OCI-LY7 (cell line): ENCODE data around the gene CD247. TPM values are rescaled to one million over a fixed set of nuclear protein-coding genes. Genes with fewer than 3 reads are reported as not detected.
A peak's percentile ranks its signal among the peaks of the same experiment; 100 is the strongest.

ENCODE experiments used
- BruUV-seq: library from RNA; stranded (reverse); fragments of 400-500 nt; replicated peaks from 2 replicates; lab custom pipeline; 2021; lab: Mats Ljungman, UMichigan
- CTCF ChIA-PET: fragments of 300-600 bp; sonication (Branson Sonifier 250); formaldehyde crosslinking; loops from one replicate; lab custom pipeline; 2022; ENCODE audit warnings: antibody characterized with exemption; ENCODE audit not compliant: unreplicated experiment; lab: Charles Lee
- POLR2A ChIA-PET: fragments of 300-600 bp; sonication (Branson Sonifier 250); formaldehyde crosslinking; loops from one replicate; lab custom pipeline; 2022; ENCODE audit warnings: antibody characterized with exemption; lab: Charles Lee
- DNase-seq: peaks from one replicate; pipeline ENCODE4 v3.0.0-alpha.2; 2015; ENCODE audit warnings: low spot score
- H2AFZ ChIP-seq: fragments of 200-600 bp; sonication (generic), shearing (Covaris generic); 2 replicates; pipeline ENCODE4 v1.6.1; 2014; ENCODE audit warnings: mild to moderate bottlenecking, antibody characterized with exemption, low read length, moderate library complexity
- H3K27ac ChIP-seq: fragments of 200-600 bp; sonication (generic); 2 replicates; pipeline ENCODE4 v1.5.1; 2014; ENCODE audit warnings: mixed run types, low read depth, mild to moderate bottlenecking, moderate library complexity, low read length, inconsistent platforms; ENCODE audit not compliant: poor library complexity, severe bottlenecking
- H3K36me3 ChIP-seq: fragments of 200-600 bp; sonication (generic); 2 replicates; pipeline ENCODE4 v1.6.1; 2014; ENCODE audit warnings: mild to moderate bottlenecking, antibody characterized with exemption, low read length, moderate library complexity, mixed read lengths; ENCODE audit not compliant: insufficient read depth
- H3K4me1 ChIP-seq: fragments of 200-600 bp; sonication (generic); 2 replicates; pipeline ENCODE4 v1.5.1; 2014; ENCODE audit warnings: mild to moderate bottlenecking, low read length; ENCODE audit not compliant: insufficient read depth, poor library complexity, severe bottlenecking
- H3K4me2 ChIP-seq: fragments of 200-600 bp; sonication (generic); 2 replicates; pipeline ENCODE4 v1.6.1; 2014; ENCODE audit warnings: mild to moderate bottlenecking, low read length
- H3K4me3 ChIP-seq: fragments of 200-600 bp; sonication (generic); 2 replicates; pipeline ENCODE4 v1.5.1; 2014; ENCODE audit warnings: mild to moderate bottlenecking, low read depth, low read length; ENCODE audit not compliant: poor library complexity, severe bottlenecking
- H3K79me2 ChIP-seq: fragments of 200-600 bp; sonication (generic); 2 replicates; pipeline ENCODE4 v1.6.1; 2016; ENCODE audit warnings: low read depth, mild to moderate bottlenecking, low read length, moderate library complexity, mixed read lengths; ENCODE audit not compliant: insufficient read depth
- H3K9me2 ChIP-seq: fragments of 200-600 bp; sonication (generic); 2 replicates; pipeline ENCODE4 v1.6.1; 2016; ENCODE audit warnings: mild to moderate bottlenecking, low read length, mixed read lengths; ENCODE audit not compliant: insufficient read depth
- H3K9me3 ChIP-seq: fragments of 200-600 bp; sonication (generic); 2 replicates; pipeline ENCODE4 v1.6.1; 2014; ENCODE audit warnings: mild to moderate bottlenecking, mixed run types, low read length, mixed read lengths
- H4K20me1 ChIP-seq: fragments of 200-600 bp; sonication (generic); 2 replicates; pipeline ENCODE4 v1.6.1; 2014; ENCODE audit warnings: mild to moderate bottlenecking, antibody characterized with exemption, low read length, moderate library complexity, mixed read lengths; ENCODE audit not compliant: insufficient read depth
- CTCF ChIP-seq: fragments of 200-600 bp; sonication (generic); conservative IDR thresholded peaks from 2 replicates; pipeline ENCODE4 v1.5.1; 2014; ENCODE audit warnings: mild to moderate bottlenecking, antibody characterized with exemption, low read length, moderate library complexity, mixed read lengths
- EZH2phosphoT487 ChIP-seq: fragments of 200-600 bp; sonication (generic); IDR thresholded peaks from 2 replicates; pipeline ENCODE4 v1.6.1; 2018; ENCODE audit warnings: low read depth, borderline replicate concordance, mild to moderate bottlenecking, mixed run types, antibody characterized with exemption, low read length, moderate library complexity, mixed read lengths
- intact Hi-C: fragments of 100-400 bp; cut with micrococcal nuclease; formaldehyde crosslinking; loops from one replicate; pipeline ENCODE4 v1.10.0; 2022; ENCODE audit not compliant: unreplicated experiment
- total RNA-seq, 2 experiments: library from RNA; depleted of rRNA in 1 of 2; stranded (reverse); fragments of >200 nt in 1 of 2; shearing (Covaris generic) in 1 of 2; gene quantifications; 2 replicates each; pipeline ENCODE4 v1.2.3, GENCODE V29; 2014 to 2022

CD247 gene
- total RNA-seq, 2 experiments from 2014 or later = 1.6 to 2.2 TPM

- Histone ChIP-seq H3K4me3 (peak overlapping the region; percentile 40), H4K20me1 (no peaks in the 10 kb centered on the region), H3K4me2 (peak overlapping the region; percentile 77), H2AFZ (peak overlapping the region; percentile 94), H3K36me3 (no peaks in the 10 kb centered on the region), H3K9me2 (no peaks in the 10 kb centered on the region), H3K4me1 (peaks cover 41% of the 10 kb centered on the region), H3K79me2 (no peaks in the 10 kb centered on the region), H3K9me3 (no peaks in the 10 kb centered on the region), H3K27ac (peak overlapping the region; percentile 38)
- POLR2A ChIA-PET = interaction anchor here (0.7 to 1.3 kb wide), 5 partner anchors 17 to 203 kb away, joined by 3 to 5 read pairs (median 3); no protein-coding TSS in a partner anchor
- no peak for TF ChIP-seq CTCF
- no peak for TF ChIP-seq EZH2phosphoT487
- DNase-seq = peak; percentile 74
- intact Hi-C loops = no loop called here
- BruUV-seq = no TSS peak
- CTCF ChIA-PET = no interaction called here
Observed at GRCh38 chr1:167430134-167430848, 88.0 kb downstream of the CD247 start.

GRCh38 chr1:167429612-167430011 is 88.7 kb downstream of the CD247 start:
- Histone ChIP-seq H3K4me2 (peak overlapping the region; percentile 77), H4K20me1 (no peaks in the 10 kb centered on the region), H3K79me2 (no peaks in the 10 kb centered on the region), H3K4me3 (peak overlapping the region; percentile 40), H3K9me2 (no peaks in the 10 kb centered on the region), H2AFZ (peak overlapping the region; percentile 94; the same call in 1 of the 2 replicates), H3K36me3 (no peaks in the 10 kb centered on the region), H3K9me3 (no peaks in the 10 kb centered on the region), H3K4me1 (peaks cover 41% of the 10 kb centered on the region), H3K27ac (peak overlapping the region; percentile 38)
- BruUV-seq = no TSS peak
- no peak for DNase-seq
- CTCF ChIA-PET = no interaction called here
- TF ChIP-seq CTCF (no peak), EZH2phosphoT487 (no peak)
- intact Hi-C loops = no loop called here
- POLR2A ChIA-PET = interaction anchor here (1.1 to 1.3 kb wide), 3 partner anchors 28 to 203 kb away, joined by 3 read pairs; no protein-coding TSS in a partner anchor

- H3K4me3 ChIP-seq = no peak overlapping the region
- peak overlapping the region; percentile 10; the same call in 1 of the 2 replicates for H3K4me2 ChIP-seq
- no peaks in the 10 kb centered on the region for H3K9me3 ChIP-seq
- CTCF ChIA-PET = no interaction called here
- TF ChIP-seq EZH2phosphoT487 (no peak), CTCF (no peak)
- POLR2A ChIA-PET = no interaction called here
- H4K20me1 ChIP-seq = no peaks in the 10 kb centered on the region
- no peaks in the 10 kb centered on the region for H3K79me2 ChIP-seq
- peaks cover 41% of the 10 kb centered on the region for H3K4me1 ChIP-seq
- H3K9me2 ChIP-seq = no peaks in the 10 kb centered on the region
- no peaks in the 10 kb centered on the region for H3K36me3 ChIP-seq
- no TSS peak for BruUV-seq
- H3K27ac ChIP-seq = no peak overlapping the region
- H2AFZ ChIP-seq = no peak overlapping the region
- intact Hi-C loops = no loop called here
- no peak for DNase-seq
Observed at GRCh38 chr1:167428395-167428794, 89.9 kb downstream of the CD247 start.
